DMS 273 (cell line): ENCODE results near the gene THAP8.

ENCODE experiments used
- DNase-seq: peaks from one replicate; lab custom pipeline; 2025; ENCODE audit not compliant: unreplicated experiment; lab: John Stamatoyannopoulos, UW

The THAP8 gene

GRCh38 chr19:36054119-36054732 is at the start of gene THAP8:
Gene THAP8 (minus strand): TSS chr19:36054285. CDS start chr19:36054217, 68 bp downstream.
- DNase-seq = peak; percentile 100

GRCh38 chr19:36103040-36103626 is 49.0 kb upstream of the THAP8 start:
- no peak for DNase-seq

- DNase-seq = no peak
Measured at GRCh38 chr19:36101550-36102327, 47.7 kb upstream of the THAP8 start.

DNA sequence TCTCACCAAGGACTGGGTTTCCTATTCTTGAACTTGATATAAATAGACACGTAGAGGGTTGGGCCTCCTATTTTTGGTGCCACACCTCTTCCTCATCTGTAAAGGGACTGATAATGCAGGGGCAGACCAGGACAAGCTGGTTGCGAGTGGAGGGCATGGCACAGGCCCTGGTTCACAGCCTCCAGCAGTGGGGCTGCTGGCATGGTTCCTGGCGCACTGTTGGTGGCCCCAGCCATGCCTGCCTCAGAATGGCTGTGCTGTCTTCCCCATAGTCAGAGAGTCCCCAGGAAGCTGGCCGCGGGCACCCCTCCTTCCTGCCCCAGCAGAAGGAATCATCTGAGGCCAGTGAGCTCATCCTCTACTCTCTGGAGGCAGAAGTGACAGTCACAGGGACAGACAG is 46.4 kb upstream of the THAP8 start:
- DNase-seq = no peak

- DNase-seq = no peak
Measured at GRCh38 chr19:36099166-36099785, 45.2 kb upstream of the THAP8 start.

GRCh38 chr19:36097036-36097435 is 43.0 kb upstream of the THAP8 start:
- no peak for DNase-seq

DNA sequence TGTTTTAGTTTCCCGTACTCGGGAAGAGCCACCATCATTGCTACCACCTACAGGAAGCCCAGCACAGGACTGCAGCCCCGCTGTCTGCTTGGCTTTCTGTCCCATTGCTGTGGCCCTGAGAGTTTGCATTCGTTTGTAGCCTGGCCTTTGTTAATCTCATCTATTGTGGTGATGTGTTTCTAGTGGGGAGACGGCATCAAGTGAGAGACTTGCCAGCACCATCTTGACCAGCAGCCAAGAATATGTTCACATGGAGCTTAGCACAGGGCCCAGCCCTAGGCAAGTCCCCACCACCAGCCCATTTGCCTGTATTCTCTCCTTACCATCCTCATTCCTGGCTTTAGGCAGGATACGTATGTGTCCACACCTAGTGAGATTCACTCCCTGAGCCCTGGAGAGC is 39.6 kb upstream of the THAP8 start:
- DNase-seq = no peak

- DNase-seq = no peak
Measured at GRCh38 chr19:36093146-36093662, 39.1 kb upstream of the THAP8 start.

DNA sequence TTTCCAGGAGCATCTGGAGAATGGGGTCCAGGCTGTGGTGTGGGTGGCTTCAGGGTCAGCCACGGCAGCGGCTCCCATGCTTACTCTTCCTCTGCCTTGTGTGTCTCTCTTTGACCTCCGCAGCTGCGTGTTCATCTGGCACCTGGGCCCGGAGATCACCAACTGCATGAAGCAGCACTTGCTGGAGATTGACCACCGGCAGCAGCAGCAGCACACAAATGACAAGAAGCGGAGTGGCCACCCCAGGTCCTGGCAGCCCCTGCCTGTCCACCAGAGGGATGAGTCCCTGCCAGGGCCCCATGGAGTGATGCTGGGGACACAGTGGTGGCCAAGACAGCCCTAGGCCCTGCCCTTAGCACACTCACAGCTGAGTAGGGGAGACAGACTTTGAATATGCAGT is 38.5 kb upstream of the THAP8 start:
- DNase-seq = no peak

- no peak for DNase-seq
Measured at GRCh38 chr19:36090910-36091695, 37.0 kb upstream of the THAP8 start.

GRCh38 chr19:36089847-36090246 is 35.8 kb upstream of the THAP8 start:
- DNase-seq = no peak

GRCh38 chr19:36086326-36086725 is 32.2 kb upstream of the THAP8 start:
- DNase-seq = no peak

GRCh38 chr19:36084231-36085009 is 30.3 kb upstream of the THAP8 start:
- DNase-seq = no peak

- DNase-seq = no peak
Measured at GRCh38 chr19:36082916-36083315, 28.8 kb upstream of the THAP8 start.

GRCh38 chr19:36081894-36082293 is 27.8 kb upstream of the THAP8 start:
- DNase-seq = no peak

GRCh38 chr19:36081385-36081784 is 27.3 kb upstream of the THAP8 start:
- DNase-seq = no peak

DNA sequence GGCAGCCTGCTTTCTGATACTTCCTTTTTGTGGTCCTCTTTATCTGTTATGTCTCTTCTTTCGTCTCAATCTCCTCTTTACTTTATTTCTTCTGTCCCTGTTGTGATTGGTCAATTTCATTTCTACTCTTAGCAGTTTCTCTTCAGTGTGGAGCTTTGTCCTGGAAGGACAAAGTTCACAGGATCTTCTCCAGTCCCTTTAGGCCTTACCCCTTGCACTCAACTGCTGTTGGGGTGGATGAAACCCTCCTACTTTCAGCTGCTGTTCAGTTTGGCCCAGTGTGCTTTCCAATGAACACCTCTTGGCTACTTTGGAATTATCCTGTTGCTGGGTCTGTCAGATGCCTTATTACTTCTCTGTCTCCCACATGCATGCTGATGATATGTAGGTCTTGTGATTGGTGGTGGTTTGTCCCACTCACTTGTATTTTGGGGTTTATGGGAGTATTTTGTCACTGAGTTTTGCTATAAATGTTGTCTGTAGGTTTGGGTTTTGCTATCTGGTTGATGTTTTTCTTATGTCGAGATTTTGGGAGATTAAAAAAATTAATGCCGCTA is 25.4 kb upstream of the THAP8 start:
- no peak for DNase-seq

GRCh38 chr19:36073121-36073876 is 19.2 kb upstream of the THAP8 start:
- DNase-seq = no peak

GRCh38 chr19:36072081-36072480 is 18.0 kb upstream of the THAP8 start:
- DNase-seq = no peak
